ENCODE measurements around the gene TMEM259.
"Not testable (repeated sequence)": the region's sequence is repeated elsewhere in the genome, so short reads cannot be mapped to it uniquely, and the experiment has no call there.

Gene TMEM259

DNA sequence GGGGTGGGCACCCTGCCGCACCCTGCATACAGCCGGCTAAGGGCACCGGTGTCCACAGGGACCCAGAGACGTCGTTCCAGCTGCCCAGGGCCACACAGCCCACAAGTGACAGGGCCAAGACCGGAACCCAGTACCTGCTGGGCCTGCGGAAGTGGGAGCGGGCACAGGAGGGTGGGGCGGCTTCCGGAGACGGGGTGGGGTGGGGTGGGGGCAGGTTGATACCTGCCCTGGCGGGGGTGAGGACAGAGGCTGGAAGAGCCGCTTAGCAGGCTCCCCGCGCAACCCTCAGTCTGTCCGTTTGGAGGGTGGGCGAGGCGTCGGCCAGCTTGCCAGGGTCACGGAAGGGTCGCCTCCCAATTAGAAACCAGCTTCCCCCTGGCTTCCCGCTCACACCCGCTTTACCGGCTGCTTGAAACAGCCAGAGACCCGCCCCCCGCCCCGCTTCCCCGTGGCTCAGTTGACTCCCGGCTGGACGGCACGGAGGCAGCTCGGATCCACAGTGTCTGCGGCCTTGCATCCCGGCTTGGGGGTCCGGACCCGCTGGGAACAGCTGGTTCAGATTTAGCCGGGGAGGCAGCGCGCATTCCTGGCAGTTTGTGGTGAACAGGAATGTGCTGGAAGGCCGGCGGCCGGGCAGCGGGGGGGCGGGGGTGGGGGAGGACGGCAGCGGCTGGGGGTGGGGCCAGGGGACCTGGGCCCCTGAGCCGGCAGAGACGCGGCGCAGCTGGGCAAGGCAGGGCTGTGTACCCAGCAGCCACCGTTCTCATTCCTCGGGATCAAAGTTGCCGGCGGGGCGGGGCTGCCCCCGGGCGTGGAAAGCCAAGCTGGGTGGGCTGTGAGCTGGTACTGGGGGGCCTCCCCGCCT, 7.4 kb upstream of the TMEM259 start:
- peak overlapping the region; percentile 100 for H3K4me3 ChIP-seq (ENCODE audit: low read depth, low read length)
- in situ Hi-C loops (cut with HindIII; ENCODE audit: low sequenced_read_pairs), result no loop called here
- peak; percentile 99 for DNase-seq (ENCODE audit: low read depth, low spot score)
- TF ChIP-seq, protein P1, sequence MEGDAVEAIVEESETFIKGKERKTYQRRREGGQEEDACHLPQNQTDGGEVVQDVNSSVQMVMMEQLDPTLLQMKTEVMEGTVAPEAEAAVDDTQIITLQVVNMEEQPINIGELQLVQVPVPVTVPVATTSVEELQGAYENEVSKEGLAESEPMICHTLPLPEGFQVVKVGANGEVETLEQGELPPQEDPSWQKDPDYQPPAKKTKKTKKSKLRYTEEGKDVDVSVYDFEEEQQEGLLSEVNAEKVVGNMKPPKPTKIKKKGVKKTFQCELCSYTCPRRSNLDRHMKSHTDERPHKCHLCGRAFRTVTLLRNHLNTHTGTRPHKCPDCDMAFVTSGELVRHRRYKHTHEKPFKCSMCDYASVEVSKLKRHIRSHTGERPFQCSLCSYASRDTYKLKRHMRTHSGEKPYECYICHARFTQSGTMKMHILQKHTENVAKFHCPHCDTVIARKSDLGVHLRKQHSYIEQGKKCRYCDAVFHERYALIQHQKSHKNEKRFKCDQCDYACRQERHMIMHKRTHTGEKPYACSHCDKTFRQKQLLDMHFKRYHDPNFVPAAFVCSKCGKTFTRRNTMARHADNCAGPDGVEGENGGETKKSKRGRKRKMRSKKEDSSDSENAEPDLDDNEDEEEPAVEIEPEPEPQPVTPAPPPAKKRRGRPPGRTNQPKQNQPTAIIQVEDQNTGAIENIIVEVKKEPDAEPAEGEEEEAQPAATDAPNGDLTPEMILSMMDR (IDR thresholded peaks at IDR 0.05; ENCODE audit: low read depth, low read length), result no peak

DNA sequence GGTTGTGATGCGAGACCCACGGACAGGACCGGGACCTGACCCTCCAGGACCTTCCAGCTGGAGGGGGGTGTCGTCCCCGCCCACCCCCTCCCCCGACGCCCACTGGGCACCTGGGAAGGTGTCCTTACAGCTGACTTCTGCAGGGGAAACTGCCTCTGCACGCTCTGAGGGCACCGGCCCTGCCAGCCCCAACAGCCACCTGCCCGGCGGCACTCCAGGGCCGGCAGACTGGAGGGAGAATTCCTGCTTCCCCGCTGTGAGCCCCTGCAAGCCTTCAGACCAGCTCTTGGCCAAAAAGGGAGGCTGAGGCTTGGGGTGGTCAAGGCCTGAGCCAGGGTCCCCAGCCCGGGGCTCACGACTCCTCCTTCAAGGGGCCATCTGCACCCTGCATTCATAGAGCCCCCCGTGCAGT, 6.7 kb upstream of the TMEM259 start:
- DNase-seq (ENCODE audit: low read depth, low spot score), result no peak
- TF ChIP-seq, protein P1 (IDR thresholded peaks at IDR 0.05; ENCODE audit: low read depth, low read length), result no peak
- peak overlapping the region; percentile 100 for H3K4me3 ChIP-seq (ENCODE audit: low read depth, low read length)
- in situ Hi-C loops (cut with HindIII; ENCODE audit: low sequenced_read_pairs), result no loop called here

DNA sequence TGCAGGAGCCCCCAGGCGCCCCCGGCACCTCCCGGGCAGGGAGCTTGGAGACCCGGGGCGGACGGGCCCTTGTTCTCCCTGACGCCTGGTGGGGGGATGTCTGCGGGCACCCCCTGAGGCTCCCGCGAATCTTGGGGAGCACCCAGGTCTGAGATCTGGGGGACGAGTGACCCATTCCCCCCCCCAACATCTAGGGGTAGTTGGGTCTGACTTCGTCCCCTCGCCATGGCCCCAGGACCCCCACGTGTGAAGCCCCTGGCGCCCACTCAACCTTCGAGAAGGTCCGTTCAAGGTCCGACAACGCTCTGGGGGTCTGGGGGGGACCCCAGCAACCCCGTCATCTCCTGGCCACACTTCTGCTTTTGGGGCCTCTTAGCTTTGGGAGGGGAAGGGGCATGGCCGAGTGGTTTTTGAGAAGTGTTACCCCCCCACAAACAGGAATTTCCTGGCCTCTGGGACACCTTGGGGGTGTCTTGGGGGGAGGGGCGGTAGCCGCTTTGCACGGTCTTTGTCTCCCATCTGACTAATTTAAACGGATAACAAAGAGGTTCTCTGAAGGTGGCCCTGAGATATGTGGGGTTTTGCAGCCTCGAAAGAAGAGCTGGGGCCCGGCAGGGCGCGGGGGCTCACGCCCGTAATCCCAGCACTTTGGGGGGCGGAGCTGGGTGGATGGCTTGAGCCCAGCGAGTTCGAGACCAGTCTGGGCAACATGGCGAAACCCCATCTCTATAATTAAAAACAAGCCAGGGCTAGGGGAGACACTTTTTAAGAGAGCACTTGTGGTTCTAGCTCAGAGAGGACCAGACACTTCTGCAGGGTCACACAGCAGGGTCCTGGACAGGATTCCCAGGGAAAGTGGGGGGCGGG, 6.1 kb upstream of the TMEM259 start:
- in situ Hi-C loops (cut with HindIII; ENCODE audit: low sequenced_read_pairs), result no loop called here
- TF ChIP-seq, protein P1 (IDR thresholded peaks at IDR 0.05; ENCODE audit: low read depth, low read length), result no peak
- DNase-seq (ENCODE audit: low read depth, low spot score), result no peak

DNA sequence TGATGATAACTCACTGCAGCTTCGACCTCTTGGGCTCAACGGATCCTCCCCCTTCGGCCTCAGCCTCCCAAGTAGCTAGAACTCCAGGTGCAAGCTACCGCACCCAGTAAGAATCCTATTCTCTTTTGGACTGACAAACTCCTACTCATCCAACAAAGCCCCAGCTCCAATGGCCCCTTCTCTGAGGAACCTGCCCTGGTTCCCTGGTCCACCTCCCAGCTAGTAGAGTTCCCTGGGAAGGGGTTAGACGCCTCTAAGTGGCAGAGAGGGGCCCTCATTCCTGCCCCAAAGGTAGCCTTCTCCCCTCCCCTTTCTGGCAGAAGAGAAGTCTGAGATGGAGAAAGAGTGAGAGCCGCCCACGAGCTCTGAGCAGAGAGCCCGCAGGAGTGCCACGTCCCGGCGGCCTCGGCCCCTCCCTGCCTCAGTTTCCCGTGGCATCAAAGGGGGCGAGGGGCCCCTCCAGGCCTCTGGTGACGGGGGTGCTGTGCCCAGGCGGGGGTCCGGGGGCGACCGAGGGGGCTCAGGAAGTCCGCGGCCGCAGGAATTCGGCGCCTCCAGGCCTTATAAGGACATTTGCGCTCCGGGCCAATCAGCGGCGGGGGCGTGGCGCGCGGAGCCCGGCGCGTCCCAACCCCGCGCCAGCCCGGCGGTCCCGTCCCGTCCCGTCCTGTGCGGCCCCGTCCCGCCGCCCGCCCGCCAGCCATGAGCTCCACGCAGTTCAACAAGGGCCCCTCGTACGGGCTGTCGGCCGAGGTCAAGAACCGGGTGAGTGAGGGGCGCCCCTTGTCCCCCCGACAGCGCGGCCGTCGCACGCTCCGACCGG, 5.2 kb upstream of the TMEM259 start, which contains the start of gene CNN2:
Gene CNN2, plus strand, starts transcription at position 649 of the 823 bp plus-strand sequence. Its CDS starts 54 bp downstream, at position 703.
- DNase-seq (ENCODE audit: low read depth, low spot score), result peak; percentile 84
- TF ChIP-seq, protein P1 (IDR thresholded peaks at IDR 0.05; ENCODE audit: low read depth, low read length), result no peak
- peak within 1 kb of the TSS; percentile 100 for H3K4me3 ChIP-seq (ENCODE audit: low read depth, low read length)
- in situ Hi-C loops (cut with HindIII; ENCODE audit: low sequenced_read_pairs), result no loop called here

More for the DNA sequence above, 6.1 kb upstream of the TMEM259 start:
- peak overlapping the region; percentile 100 for H3K4me3 ChIP-seq (ENCODE audit: low read depth, low read length)

DNA sequence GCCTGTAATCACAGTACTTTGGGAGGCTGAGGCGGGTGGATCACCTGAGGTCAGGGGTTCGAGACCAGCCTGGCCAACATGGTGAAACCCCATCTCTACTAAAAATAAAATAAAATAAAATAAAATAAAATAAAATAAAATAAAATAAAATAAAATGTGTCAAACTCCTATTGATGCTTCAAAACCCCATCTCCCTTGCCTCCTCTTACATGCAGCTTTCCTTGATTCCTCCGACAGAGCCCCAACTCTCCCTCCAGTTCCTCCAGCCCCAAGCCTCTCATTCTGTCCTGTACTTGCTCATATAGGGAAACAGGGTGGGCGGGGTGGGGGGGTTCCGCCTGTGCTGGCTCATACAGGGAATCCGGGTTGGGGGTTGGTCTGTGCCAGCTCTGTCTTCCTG, 4.2 kb upstream of the TMEM259 start:
- DNase-seq (ENCODE audit: low read depth, low spot score); H3K4me3 ChIP-seq (ENCODE audit: low read depth, low read length); in situ Hi-C loops (cut with HindIII; ENCODE audit: low sequenced_read_pairs): not testable (repeated sequence)

DNA sequence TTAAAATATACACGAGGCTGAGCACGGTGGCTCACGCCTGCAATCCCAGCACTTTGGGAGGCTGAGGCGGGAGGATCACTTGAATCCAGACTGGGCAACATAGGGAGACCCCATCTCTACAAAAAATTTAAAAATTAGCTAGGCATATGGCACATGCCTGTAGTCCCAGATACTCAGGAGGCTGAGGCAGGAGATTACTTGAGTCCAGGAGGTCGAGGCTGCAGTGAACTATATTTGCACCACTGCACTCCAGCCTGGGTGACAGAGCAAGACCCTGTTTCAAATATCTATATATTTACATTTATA, 2.9 kb upstream of the TMEM259 start:
- in situ Hi-C loops (cut with HindIII; ENCODE audit: low sequenced_read_pairs); DNase-seq (ENCODE audit: low read depth, low spot score): not testable (repeated sequence)

More for the DNA sequence above, 2.9 kb upstream of the TMEM259 start:
- not testable (repeated sequence) for H3K4me3 ChIP-seq (ENCODE audit: low read depth, low read length)

Measured in astrocyte of the spinal cord (primary cell).